HG02678 (cell line): ENCODE data around the gene BTNL8.

ENCODE experiments used
- ATAC-seq: cut with Tn5 transposase; IDR thresholded peaks from one replicate; pipeline ENCODE4 v1.9.1; 2021; ENCODE audit warnings: mild to moderate bottlenecking, moderate library complexity; ENCODE audit not compliant: unreplicated experiment

Gene BTNL8, protein sequence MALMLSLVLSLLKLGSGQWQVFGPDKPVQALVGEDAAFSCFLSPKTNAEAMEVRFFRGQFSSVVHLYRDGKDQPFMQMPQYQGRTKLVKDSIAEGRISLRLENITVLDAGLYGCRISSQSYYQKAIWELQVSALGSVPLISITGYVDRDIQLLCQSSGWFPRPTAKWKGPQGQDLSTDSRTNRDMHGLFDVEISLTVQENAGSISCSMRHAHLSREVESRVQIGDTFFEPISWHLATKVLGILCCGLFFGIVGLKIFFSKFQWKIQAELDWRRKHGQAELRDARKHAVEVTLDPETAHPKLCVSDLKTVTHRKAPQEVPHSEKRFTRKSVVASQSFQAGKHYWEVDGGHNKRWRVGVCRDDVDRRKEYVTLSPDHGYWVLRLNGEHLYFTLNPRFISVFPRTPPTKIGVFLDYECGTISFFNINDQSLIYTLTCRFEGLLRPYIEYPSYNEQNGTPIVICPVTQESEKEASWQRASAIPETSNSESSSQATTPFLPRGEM

DNA sequence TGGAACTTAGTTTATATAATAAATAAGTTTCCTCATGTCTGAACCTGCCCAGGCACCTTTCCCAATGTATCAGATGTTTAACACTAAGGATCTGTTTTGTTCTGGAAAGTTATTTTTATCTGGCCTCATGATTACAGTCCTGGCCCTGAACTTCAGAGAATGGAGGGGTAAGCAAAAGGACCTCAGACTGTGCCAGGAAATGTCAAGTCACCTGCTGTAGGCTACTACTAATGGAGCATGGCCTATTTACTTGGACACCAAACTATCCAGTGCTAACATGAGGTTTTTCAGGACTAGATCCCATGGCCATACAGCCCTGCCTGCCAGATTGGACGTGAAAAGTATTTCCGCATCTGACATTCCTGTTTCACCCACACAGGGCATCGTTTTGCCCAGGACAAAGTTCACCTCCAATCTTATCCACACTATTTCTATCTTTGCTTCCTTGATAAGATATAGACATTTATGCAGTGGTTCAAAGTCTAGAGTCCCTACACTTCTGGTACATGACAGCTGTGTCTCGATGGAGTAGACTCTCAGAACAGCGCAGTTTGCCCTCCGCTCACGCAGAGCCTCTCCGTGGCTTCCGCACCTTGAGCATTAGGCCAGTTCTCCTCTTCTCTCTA is at the start of gene BTNL8:
TSS of gene BTNL8 (plus strand) at position 539 of the 626 bp plus-strand sequence. CDS start 152 bp downstream, outside the sequence.
- no peak for ATAC-seq

DNA sequence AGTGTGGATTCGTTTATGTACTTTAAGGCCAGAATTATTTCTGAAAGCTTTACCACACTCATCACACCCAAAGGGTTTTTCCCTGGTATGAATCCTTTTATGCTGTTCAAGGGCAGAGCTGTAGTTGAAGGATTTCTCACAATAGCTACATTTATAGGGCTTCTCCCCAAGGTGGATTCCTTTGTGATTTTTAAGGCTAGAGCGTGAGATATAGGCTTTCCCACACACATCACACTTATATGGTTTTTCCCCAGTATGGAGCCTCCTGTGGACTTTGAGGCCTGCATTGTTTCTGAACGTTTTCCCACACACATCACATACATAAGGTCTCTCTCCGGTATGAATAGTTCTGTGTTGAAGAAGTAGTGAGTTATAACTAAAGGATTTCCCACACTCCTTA is 49.1 kb upstream of the BTNL8 start:
- ATAC-seq = no peak

DNA sequence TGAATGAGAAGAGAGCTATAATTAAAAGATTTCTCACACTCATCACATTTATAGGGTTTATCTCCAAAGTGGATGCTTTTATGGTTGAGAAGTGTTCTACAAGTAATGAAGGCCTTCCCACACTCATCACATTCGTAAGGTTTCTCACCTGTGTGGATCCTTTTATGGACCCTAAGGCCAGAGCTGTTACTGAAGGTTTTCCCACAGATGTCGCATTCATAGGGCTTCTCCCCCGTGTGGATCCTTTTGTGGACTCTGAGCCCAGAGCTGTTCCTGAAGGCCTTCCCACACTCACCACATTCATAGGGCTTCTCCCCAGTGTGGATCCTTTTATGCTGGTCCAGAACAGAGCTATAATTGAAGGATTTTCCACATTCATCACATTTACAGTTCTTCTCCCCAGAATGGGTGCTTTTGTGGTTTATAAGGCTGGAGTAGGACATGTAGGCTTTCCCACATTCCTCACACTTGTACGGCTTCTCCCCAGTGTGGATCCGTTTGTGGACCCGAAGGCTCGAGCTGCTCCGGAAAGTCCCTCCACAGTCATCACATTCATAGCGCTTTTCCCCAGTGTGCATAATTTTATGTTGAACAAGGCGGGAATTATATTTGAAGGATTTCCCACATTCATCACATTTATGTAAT is 48.4 kb upstream of the BTNL8 start:
- ATAC-seq = no peak

DNA sequence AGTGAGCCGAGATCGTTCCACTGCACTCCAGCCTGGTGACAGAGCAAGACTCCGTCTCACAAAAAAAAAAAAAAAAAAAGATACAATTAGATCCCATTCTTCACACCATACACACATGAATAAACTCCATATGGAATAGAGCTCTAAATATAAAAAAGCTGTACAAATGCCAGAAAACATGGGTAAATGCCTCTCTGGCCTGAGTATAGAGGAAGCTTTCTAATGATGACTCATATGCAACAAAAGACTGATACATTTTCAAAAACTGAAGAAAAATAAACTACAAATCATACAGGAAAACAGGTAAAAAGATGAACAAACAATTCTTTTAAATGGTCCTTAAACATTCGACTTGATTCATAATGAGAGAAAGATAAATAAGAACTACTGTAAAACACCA is 46.5 kb upstream of the BTNL8 start:
- no peak for ATAC-seq

DNA sequence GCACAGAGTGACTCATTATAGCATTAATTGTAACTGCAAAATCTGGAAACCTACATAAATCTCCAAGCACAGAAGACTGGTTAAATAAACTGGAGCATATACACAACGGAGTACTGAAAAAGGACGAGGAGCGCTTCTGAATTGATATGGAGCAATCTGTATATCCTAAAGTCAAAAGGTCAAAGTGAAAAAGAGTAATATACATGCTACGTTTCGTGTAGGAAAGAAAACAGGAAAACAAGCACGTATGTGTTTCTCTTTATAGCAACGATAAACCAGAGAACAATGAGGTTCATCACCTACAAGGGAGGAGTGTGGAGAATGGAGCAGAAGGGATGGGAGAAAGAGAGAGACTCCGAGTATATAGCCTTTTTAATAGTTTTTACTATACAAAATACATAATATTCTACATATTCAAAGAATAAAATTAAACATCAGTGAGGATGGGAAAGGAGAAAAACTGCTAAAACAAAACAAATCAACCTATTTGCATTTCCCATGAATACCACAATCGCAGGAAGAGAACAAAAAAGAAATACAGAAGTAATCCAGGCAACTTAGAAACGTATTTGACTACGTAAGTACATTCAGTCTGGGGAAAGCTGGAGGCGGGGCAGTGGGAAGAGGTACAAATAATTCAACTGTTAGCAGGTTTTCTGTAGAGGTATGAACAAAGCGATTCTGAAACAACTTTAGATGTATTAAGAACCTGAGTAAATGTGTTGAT is 45.7 kb upstream of the BTNL8 start:
- ATAC-seq = no peak

DNA sequence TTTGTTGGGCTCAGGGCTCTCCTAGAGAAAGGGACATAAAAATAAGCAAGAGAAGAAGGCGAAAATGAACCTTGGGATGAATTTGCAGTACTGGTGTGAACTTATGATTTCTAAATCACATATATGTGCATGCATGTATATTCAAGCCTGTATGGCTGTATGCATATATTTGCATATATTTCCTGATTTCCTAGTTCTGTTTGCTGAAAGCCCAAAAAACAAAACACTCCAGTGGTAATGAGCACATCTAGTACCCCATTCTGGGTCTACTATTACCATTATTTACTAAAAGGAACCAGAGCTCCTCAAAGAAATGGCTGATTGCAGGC is 45.1 kb upstream of the BTNL8 start:
- ATAC-seq = no peak

DNA sequence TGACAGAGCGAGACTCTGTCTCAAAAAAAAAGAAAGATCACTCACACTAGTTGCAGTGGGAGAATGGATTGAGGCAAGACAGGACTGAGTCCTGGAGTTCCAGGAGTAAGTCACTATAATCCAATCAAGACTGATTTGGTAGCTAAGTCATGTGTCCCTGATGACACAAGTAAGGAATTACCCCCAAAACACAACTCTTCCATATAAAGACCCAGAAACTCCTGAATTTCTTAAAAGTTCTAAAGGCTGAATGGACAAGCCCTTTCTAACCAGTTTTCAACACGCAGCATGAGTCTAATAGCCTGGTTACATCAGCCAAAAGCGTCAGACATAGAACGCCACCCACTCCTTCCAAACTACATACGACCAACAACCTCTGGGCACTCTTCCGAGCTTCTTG is 40.4 kb upstream of the BTNL8 start:
- ATAC-seq = no peak

DNA sequence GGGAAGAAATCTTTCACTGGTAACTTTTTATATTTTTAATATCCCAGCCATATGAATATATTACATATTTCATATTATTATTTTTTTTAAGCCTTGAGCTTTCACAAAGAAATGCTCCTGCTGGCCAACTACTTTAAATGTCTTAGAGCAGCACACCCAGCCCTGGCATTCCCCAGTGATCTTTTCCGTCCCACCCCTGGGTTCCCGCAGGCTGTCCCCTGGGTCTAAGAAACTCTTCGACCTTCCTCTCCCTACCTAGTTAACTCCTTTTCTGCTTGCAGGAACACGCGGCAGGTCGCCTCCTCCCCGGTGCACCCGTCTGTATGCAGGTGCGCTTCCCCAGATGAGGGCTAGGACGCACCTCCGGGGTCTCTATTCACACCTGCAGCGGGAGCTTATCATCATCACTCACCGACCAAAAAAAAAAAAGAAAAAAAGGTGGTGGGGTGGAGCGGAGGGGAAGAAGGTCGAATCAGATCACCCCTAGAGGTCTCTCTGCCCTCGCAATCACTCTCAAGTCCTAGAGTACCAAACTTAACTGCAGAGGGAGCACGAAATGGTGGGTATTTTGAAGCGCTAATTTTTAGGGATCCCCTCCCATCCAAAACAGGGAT is 38.6 kb upstream of the BTNL8 start:
- ATAC-seq = peak; percentile 41

DNA sequence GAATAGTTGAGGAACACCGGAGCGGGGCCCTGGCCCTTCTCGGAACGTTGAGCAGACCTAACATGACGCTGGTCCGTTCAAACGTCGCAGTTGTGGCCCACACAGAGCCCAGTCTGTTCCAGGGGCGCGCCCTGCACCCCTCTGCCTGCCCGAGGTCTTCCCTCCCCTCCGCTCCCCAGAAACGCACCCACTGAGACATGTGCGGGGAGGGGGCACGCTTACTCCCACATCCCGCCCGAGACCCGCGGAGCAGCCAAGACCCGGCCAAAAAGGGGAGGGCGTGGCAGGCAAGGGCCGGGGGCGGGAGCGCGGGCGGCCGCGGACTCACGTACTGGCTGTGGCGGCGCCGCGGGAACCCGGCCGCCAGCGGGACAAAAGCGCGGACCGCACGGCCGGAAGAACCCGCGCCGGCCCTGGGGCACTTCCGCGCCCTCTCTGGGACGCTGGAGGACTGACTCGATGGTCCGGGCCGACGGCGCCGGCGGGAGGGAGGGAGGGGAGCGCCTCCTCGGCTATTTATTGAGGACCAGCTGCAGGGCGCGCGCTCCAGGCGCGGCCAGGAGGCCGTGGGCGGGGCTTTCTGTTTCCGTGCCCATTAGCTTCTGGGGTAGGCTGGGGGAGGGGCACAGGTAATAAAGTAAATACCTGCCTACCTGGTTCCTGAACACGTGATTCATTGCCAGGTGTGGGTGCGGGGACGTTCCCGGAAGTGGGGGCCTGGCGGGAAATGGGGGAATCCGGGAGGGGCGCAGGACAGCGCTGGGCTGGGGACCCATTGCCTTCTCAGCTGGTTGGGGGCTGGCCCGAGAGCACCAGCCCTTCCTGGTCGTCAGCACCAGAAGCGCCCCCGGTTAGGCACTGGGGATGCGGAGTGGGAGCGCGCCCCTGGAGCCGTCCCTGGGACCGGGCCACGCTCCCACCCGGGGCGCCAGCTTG is 37.8 kb upstream of the BTNL8 start, which contains the start of gene ZFP62:
TSS of gene ZFP62 (minus strand) at position 390 of the 936 bp plus-strand sequence. CDS start at position 333, 57 bp downstream.
- ATAC-seq = peak; percentile 89

DNA sequence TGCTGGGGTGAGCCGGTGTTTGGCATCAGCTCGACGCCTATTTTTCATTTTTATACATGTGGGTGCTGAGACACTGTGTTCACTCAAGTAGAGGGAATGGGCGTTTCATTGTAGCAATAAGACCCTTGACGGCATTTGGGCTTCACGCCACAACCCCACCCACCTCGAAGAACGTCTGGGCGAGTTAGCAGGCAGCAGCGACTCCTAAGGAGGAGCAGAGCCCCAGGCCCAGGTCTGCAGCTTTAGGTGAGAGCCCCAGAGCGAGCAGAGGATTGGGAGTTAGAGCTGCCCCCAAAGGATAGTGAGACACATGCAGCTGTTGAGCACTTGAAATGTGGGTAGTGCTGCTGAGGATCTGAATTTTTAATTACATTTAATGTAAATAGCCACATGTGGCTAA is 36.3 kb upstream of the BTNL8 start:
- ATAC-seq = no peak

DNA sequence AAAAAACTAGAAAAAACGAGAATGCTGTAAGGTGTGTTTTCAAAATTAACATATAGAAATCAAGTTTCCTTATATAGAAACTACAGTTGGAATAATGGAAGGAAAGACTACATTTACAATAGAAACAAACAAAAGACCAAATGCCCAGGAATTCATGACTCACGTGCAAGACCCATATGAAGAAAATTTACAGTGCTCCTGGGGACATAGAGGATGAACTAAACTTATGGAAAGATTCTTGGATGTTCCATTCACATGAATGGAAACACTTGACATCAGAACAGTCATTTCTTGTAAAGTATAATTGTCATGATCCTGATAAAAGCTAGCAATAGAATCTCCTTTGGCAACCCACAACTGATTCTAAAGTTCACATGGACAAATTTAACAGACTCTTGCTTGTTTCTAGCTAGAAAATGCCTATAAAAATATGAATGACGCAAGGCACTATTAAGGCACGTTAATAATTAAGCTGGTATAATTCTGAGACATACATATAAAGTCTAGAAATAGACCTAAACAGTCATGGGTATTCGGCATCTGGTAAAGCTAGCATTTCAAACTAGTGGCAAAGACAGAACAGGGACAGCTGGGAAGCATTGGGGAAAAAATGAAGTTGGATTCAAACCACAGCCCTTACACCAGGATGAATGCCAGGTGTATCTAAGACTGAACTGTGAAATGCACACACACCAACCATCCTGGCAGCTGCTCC is 32.8 kb upstream of the BTNL8 start:
- ATAC-seq = no peak

DNA sequence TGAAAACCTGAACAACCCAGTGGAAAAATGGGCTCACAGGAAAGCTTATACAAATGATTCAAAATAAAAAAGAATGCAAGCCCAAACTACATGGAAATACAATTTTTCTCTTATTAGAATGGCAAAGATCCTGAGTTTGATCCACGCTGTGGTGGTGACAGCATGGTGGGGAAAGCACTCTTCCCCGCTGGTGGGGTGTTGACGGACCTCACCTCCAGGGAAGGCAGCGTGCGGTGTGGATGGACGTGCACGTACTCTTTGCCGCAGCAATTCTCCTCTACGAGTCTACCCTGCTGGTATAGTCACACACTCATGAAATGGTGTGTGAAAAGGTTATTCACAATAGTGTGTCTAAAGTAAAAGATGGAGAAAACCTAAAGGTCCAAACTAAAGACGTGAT is 32.0 kb upstream of the BTNL8 start:
- ATAC-seq = no peak

DNA sequence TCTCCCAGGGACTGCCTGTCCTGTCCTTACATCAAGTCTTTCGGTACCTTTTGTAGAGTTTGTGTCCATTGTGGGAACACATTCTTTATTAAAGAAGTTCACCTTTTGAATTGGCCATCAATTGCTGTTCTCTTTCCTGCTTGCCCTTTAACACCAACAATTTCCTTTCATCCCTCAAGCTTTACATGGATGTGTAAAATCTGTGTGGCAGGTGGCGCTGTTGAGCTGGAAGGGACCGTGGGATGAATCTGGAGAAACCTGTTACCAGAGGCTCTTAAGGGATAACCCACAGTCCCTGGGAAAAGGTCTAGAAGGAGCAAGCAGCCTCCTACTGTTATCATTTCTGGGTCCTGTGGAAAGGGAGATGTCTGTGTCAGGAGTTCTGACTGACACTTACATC is 30.0 kb upstream of the BTNL8 start:
- peak; percentile 47 for ATAC-seq

DNA sequence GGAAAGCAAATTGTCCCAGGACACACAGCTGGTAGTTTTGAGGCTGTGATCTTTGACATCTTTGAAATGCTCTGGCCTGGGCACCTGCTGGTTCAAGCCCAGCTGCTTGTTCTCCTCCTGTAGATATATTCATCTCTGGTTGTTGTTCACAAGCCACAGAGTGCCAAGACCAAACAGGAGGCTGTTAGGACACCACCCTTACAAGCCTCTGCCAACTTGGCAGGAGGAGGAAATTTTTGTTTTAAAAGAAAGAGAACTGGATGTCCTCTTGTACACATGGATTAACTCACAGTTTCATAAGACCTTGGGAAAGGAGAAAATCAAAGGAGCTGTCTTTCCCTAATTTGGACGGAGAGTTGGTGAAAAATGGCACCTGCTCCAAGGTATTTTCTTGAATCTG is 29.4 kb upstream of the BTNL8 start:
- ATAC-seq = no peak

DNA sequence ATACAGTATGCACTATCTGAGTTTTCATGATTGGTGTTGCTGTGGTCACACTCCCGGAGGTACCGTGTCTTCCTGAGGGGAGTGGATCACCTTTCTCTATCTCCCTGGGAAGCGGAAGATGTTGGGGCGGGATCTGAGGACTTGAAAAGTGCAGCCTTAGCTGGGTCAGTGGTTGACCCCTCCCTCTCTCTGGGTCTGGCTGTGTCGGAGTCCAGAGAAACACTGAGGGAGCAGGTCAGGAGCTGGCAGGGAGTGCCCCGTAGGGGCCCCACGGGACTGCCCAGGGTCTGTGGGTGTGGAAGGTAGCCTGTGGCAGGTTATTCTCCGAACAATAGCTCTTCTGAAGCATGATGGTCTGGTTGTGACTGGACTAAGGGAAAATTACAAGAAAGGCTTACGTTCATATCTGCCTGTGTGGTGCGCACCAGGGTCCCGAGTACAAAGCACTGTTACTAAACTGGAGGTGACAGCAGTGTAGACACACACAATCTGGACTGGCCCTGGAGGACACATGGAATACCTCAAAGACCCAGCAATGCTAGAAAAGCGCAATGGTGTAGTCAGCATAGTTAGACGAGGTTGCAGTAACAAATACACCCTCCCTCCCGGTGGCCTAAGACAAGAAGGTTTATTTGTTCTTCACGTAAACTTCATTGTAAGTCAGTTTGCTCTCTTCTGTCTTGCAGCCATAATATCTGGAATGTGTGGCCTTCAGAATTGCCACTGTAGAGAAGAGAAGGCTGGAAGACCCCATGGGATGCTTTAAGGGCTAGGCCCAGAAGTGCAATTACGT is 28.5 kb upstream of the BTNL8 start:
- no peak for ATAC-seq

DNA sequence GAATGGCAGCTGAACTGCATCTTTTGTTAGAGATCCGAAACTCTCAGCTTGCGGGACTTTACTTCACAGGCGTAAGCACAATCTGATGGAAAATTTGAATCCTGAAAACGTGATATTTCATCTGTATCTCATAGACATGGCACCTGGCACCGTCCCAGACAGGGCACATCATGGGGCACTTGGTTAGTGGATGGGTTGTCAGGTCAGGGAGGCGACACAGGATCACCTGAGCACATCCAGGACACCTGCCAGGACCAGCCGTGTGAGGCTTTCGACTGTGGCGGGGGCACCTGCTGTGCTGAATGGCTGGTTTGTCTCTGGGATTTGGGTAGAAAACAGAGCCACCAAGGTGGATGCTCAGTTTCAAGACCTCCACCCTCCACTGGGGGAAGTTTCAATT is 26.5 kb upstream of the BTNL8 start:
- no peak for ATAC-seq

DNA sequence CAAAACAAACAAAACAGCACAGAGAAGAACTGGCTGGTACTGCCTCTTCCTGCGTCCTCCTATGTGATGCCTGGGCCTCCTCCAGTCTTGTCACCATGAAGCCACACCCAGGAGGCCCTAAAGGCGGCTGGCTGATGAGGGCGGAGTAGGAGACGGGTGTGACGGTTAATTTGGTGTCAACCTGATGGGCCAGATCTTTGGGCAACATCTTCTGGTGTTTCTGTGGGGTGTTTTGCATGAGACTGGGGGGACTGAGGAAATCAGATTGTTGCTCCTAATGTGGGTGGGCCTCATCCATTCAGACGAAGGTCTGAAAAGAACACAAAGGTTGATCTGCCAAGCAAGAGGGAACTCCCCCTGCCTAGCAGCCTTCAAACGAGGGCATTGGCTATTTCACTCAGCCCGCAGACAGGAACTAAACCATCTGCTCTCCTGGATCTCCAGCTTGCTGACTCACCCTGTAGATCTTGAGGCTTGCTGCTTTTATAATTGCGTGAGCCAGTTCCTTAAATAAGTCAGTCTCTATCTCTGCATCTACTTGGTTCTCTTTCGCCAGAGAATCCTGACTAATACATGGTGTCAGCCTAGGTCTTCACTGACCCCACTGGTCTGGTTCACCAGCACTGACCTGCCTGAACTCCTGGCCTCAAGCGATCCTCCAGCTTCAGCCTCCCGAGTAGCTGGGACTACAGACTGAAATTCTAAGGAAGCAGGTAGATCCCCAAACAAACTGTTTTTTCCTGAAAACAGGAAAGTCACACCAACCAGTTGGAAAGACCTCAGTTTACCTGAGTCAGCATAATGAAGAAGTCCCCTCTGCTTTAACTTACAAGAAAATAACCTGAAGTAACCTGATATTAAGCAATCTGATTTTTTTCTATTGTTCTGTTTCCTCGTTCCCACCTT is 25.1 kb upstream of the BTNL8 start:
- no peak for ATAC-seq
